ENCODE measurements around the gene RTP3.

GRCh38 chr3:46540550-46540949 is 42.8 kb downstream of the RTP3 start:
- no peak for TF ChIP-seq POLR2A (IDR thresholded peaks at IDR 0.05)
- TF ChIP-seq CTCF (IDR thresholded peaks at IDR 0.05): no peak

All from esophagus squamous epithelium (tissue), 4 donors.